Sigmoid colon (tissue), 4 donors: Measurements from ENCODE around the gene TSPAN5.

Source experiments
- EP300 ChIP-seq, 4 donors: sonication (generic); formaldehyde crosslinking; IDR thresholded peaks; one replicate each; pipeline ENCODE4 v1.6.1; 2017; ENCODE audit warnings: antibody characterized with exemption in 4 of 4
- POLR2A ChIP-seq, 2 donors: fragments of 450-650 bp; IDR thresholded peaks; one replicate each; pipeline ENCODE4 v1.6.1; 2016; ENCODE audit warnings: antibody characterized with exemption in 2 of 2, mild to moderate bottlenecking in 2 of 2, moderate library complexity in 2 of 2
- TF ChIP-seq, protein P1 (sequence below), 4 experiments: fragments of 450-650 bp in 3 of 4; fragments of 200-600 bp in 1 of 4; IDR thresholded peaks; one replicate each; pipeline ENCODE4 v1.5.1; 2016 to 2019; ENCODE audit warnings: antibody characterized with exemption in 4 of 4, mild to moderate bottlenecking in 3 of 4, moderate library complexity in 2 of 4

DNA sequence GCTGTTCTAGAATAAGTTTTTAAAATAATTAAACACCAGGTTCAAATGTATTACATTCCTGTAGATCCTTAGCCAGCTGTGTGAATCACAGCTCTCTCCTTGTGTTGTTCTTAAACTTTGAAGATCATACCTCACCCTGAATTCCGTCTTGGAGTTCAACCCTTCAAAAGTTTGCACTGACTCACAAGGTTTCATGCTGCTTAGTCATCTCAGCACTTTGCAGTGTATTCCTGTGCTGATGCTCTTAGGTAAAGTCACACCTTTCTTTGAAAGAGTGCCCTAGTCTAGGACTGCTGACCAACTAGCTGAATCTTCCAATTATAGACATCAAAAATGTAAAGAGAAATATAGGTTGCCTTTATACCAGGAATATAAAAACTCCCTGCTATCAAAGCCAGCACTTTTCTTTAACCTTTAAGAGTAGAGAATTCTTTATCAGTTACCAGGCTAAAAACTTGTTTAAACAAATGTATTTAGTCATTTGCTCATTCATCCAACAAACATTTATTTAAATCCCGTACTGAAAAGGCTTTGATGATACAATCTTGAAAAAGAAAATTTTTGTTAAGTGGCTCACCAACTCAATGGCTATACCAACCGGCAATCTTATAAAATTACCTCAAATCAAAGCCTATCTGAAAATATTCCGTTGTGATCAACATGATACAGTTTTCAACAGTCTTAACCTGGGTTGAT, 227.6 kb downstream of the TSPAN5 start:
- TF ChIP-seq, protein P1, sequence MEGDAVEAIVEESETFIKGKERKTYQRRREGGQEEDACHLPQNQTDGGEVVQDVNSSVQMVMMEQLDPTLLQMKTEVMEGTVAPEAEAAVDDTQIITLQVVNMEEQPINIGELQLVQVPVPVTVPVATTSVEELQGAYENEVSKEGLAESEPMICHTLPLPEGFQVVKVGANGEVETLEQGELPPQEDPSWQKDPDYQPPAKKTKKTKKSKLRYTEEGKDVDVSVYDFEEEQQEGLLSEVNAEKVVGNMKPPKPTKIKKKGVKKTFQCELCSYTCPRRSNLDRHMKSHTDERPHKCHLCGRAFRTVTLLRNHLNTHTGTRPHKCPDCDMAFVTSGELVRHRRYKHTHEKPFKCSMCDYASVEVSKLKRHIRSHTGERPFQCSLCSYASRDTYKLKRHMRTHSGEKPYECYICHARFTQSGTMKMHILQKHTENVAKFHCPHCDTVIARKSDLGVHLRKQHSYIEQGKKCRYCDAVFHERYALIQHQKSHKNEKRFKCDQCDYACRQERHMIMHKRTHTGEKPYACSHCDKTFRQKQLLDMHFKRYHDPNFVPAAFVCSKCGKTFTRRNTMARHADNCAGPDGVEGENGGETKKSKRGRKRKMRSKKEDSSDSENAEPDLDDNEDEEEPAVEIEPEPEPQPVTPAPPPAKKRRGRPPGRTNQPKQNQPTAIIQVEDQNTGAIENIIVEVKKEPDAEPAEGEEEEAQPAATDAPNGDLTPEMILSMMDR (IDR thresholded peaks at IDR 0.05) = no peak
- TF ChIP-seq POLR2A (IDR thresholded peaks at IDR 0.05) = no peak
- TF ChIP-seq EP300 (IDR thresholded peaks at IDR 0.05) = no peak
